ENCODE measurements around the gene METTL3. TPM values are rescaled to one million over a fixed set of nuclear protein-coding genes. Genes with fewer than 3 reads are reported as not detected.
A peak's percentile ranks its signal among the peaks of the same experiment; 100 is the strongest.

Gene METTL3
- total RNA-seq, 4 donors from 2014 or later = 38.9 to 125 (median 44.8) TPM

DNA sequence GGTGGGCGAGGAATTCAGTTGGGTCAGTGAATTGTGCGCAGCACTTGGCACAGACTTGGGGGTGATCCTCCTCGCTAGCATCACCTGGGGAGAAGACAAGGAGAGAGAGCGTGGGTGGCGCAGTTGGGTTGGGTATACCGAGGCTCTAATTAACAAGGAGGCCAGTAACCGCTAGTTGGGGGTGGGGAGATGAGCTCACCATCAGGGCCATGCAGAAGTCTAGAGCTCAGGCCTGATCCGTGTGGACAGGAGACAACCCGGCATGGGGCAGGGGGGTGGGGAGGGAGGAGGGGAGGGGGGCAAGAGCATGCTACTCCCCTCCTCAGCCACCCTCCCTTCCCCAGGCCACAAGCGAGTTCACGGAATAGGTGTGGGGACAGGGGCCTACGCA is 14.4 kb upstream of the METTL3 start:
- Histone ChIP-seq H3K4me1 (peaks cover 20% of the 10 kb centered on the region), H3K36me3 (no peaks in the 10 kb centered on the region), H3K9me3 (no peaks in the 10 kb centered on the region), H3K27ac (no peak overlapping the region), H3K27me3 (no peaks in the 10 kb centered on the region), H3K4me3 (peak overlapping the region; percentile 78)
- no peak for TF ChIP-seq EP300 (IDR thresholded peaks at IDR 0.05)
- TF ChIP-seq POLR2A (IDR thresholded peaks at IDR 0.05) = no peak
- TF ChIP-seq, protein P1, sequence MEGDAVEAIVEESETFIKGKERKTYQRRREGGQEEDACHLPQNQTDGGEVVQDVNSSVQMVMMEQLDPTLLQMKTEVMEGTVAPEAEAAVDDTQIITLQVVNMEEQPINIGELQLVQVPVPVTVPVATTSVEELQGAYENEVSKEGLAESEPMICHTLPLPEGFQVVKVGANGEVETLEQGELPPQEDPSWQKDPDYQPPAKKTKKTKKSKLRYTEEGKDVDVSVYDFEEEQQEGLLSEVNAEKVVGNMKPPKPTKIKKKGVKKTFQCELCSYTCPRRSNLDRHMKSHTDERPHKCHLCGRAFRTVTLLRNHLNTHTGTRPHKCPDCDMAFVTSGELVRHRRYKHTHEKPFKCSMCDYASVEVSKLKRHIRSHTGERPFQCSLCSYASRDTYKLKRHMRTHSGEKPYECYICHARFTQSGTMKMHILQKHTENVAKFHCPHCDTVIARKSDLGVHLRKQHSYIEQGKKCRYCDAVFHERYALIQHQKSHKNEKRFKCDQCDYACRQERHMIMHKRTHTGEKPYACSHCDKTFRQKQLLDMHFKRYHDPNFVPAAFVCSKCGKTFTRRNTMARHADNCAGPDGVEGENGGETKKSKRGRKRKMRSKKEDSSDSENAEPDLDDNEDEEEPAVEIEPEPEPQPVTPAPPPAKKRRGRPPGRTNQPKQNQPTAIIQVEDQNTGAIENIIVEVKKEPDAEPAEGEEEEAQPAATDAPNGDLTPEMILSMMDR (IDR thresholded peaks at IDR 0.05) = no peak
- TF ChIP-seq POLR2AphosphoS5 (IDR thresholded peaks at IDR 0.05) = no peak
- DNase-seq (ENCODE audit: low spot score in 2 of 2) = no peak
- WGBS = 30% methylated on average over 8 of the region's 12 CpGs

DNA sequence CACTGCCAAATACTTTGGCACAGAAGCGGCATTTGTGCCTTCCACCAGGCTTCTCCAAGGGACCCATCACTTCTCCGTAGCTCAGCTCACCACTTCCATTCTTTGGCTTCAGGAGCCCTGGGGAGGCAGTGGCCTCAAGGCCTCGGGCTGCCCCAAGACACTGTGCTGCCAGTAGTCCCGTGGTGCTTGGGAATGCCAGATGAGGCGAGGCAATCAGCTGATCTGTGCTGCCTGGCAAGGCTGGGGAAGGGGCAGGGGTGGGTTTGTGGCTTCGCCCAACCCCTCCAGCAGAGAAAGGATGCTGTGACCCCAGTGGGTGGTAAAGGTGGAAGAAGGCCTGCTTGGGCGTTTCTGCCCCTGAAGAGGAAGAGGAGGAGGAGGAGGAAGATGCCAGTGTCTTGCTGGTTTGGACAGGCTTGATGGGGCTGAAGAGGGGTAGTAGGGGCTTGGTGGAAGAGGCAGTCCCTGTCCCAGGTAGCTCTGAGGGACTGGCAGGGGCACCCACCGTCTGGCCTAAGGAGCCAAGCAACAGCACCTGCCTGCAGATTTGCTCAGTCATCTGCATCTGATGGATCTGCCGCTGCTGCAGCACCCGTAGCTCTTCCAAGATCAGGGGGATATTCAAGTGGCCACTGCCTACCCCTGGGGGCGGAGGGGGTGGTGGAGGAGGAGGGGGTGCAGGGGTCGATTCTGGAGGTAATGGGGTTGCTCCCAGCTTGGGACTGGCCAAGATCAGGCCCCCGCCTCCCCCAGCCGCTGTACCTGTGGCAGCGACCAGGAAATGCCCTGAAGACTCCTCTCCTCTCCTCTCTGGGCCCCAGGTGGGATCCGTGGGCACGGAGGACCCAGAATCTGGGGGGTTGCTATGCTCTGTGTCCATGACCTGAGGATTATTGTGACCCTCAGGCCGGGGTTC is 13.7 kb upstream of the METTL3 start:
- peaks cover 20% of the 10 kb centered on the region for H3K4me1 ChIP-seq
- H3K36me3 ChIP-seq = no peaks in the 10 kb centered on the region
- TF ChIP-seq POLR2A (IDR thresholded peaks at IDR 0.05) (no peak), POLR2AphosphoS5 (IDR thresholded peaks at IDR 0.05) (no peak), EP300 (IDR thresholded peaks at IDR 0.05) (no peak)
- TF ChIP-seq, protein P1 (IDR thresholded peaks at IDR 0.05) = no peak
- no peak for DNase-seq (ENCODE audit: low spot score in 2 of 2)
- H3K27me3 ChIP-seq = no peaks in the 10 kb centered on the region
- no peaks in the 10 kb centered on the region for H3K9me3 ChIP-seq
- no peak overlapping the region for H3K27ac ChIP-seq
- 70% methylated on average over 13 of the region's 18 CpGs for WGBS
- H3K4me3 ChIP-seq = peak overlapping the region; percentile 78

DNA sequence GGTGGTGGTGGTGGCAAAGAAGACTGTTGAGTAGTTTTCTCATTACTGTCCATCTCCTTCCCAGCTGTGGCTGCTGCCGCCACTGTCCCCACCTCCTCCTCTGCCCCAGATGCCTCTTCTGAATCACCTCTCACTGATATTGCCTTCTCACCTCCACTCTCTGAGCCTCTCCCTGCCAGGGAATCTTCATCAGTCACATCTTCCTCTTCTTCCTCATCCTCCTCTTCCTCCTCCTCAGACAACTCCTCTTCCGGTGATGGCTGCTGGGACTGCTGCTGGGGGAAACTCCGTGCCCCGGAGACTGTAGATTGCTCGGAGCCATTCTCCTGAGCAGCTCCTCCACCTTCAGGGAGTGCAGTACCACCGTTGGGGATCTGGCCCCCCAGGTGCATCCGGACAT is 12.1 kb upstream of the METTL3 start:
- Histone ChIP-seq H3K4me3 (no peak overlapping the region), H3K27me3 (no peaks in the 10 kb centered on the region), H3K9me3 (no peaks in the 10 kb centered on the region), H3K4me1 (peaks cover 20% of the 10 kb centered on the region), H3K27ac (no peak overlapping the region), H3K36me3 (no peaks in the 10 kb centered on the region)
- WGBS = 89% methylated on average over 6 of the region's 7 CpGs
- TF ChIP-seq, protein P1 (IDR thresholded peaks at IDR 0.05) = no peak
- TF ChIP-seq POLR2A (IDR thresholded peaks at IDR 0.05) (no peak), EP300 (IDR thresholded peaks at IDR 0.05) (no peak), POLR2AphosphoS5 (IDR thresholded peaks at IDR 0.05) (no peak)
- DNase-seq (ENCODE audit: low spot score in 2 of 2) = no peak

DNA sequence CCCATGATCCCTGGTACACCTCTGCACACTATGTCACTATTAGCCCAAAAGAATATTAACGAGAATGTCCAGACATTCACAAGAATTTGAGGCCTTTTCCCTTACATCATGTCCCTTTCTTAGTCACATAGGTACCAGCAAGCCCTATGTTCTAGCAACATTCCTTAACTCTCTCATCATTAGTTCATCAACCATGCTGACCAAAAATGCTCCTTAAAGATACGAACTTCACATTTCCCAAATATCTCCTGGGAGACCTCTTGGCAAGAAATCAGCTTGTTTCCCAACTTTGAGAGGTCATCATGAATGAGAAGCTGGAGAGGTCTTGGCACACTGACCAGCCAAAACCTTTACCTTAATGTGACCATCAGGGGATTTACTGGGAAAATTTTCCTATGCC is 10.4 kb upstream of the METTL3 start:
- no peak overlapping the region for H3K27ac ChIP-seq
- DNase-seq (ENCODE audit: low spot score in 2 of 2) = no peak

DNA sequence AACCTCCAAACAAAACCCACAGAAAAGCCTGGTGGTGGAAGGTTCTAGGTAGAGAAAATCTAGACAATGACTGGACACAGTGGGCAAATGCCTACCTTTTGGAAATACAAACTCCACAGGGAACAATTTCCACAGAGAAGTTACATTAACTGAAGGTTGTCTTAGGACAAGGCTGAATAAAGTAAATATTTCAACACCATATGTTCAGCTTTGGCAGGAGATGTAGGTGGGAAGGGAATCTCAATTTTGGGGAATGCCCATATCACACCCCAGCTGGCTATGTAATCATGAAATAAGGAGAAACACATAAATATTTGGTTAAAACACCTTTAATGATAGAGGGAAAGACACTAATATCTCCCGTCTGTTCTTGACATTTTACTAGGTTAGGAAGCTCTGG is 9.6 kb upstream of the METTL3 start:
- H3K27ac ChIP-seq = no peak overlapping the region
- 95% methylated on average over 1 of the region's 1 CpG for WGBS

More for the DNA sequence above, 10.4 kb upstream of the METTL3 start:
- peaks cover 11% of the 10 kb centered on the region for H3K4me1 ChIP-seq
- no peaks in the 10 kb centered on the region for H3K9me3 ChIP-seq
- no peaks in the 10 kb centered on the region for H3K36me3 ChIP-seq
- H3K4me3 ChIP-seq = no peak overlapping the region
- no peaks in the 10 kb centered on the region for H3K27me3 ChIP-seq
- 81% methylated on average over 2 of the region's 2 CpGs for WGBS
- TF ChIP-seq POLR2A (IDR thresholded peaks at IDR 0.05) = no peak
- TF ChIP-seq POLR2AphosphoS5 (IDR thresholded peaks at IDR 0.05) = no peak
- TF ChIP-seq EP300 (IDR thresholded peaks at IDR 0.05) = no peak
- TF ChIP-seq, protein P1 (IDR thresholded peaks at IDR 0.05) = no peak

More for the DNA sequence above, 9.6 kb upstream of the METTL3 start:
- TF ChIP-seq POLR2AphosphoS5 (IDR thresholded peaks at IDR 0.05) (no peak), EP300 (IDR thresholded peaks at IDR 0.05) (no peak)
- TF ChIP-seq, protein P1 (IDR thresholded peaks at IDR 0.05) = no peak
- Histone ChIP-seq H3K9me3 (no peaks in the 10 kb centered on the region), H3K4me1 (peaks cover 6% of the 10 kb centered on the region), H3K4me3 (no peak overlapping the region), H3K27me3 (no peaks in the 10 kb centered on the region), H3K36me3 (no peaks in the 10 kb centered on the region)
- no peak for DNase-seq (ENCODE audit: low spot score in 2 of 2)
